ENCODE measurements around the gene TNRC6A.

TNRC6A gene

DNA sequence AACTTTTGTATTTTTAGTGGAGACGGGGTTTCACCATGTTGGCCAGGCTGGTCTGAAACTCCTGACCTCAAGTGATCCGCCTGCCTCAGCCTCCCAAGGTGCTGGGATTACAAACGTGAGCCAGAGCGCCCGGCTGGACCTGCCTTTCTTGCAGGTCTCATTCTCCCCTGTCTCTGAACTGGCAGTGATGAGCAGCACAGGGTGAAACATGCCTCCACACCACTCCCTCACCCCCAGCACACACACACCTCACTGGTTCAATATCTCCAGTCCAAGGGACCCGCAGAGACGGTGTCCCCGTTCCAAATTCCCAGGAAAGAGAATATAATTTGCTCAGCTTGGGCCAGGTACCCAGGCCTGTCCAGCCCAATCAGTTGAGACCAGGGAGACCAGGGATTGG, 139.6 kb downstream of the TNRC6A start:
- no peak for DNase-seq (ENCODE audit: low read depth in 1 of 2, low spot score in 1 of 2)

DNA sequence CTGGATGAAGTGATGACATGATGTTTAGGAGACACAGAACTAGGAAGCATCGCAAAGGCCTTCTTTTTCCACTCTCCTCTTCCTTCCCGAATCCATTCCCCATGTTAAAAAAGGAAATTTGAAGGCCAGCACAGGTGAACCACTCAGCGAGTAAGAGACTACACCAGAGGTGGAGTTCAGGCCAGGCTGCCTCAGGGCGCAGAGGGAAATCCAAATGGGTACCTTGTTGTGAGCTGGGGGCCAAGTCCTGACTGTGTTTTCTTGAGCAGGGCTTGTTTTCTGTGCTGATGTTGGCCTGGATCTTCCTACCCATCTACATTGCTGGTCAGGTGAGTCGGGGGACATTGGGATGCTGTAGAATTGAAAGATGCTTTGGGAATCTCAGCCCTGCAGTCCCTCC, 142.4 kb downstream of the TNRC6A start:
- DNase-seq (ENCODE audit: low read depth in 1 of 2, low spot score in 1 of 2) = no peak

DNA sequence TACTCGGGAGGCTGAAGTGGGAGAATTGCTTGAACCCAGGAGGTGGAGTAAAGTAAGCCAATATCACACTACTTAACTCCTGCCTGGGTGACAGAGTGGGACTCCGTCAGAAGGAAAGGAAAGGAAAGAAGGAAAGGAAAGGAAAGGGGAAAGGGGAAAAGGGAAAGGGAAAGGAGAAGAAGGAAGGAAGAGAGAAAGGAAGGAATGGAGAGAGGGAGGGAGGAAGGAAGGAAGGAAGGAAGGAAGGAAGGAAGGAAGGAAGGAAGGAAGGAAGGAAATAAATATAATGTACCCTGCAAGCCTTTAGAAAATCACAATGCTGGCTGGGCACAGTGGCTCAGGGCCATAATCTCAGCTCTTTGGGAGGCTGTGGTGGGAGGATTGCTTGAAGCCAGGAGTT, 143.6 kb downstream of the TNRC6A start:
- no peak for DNase-seq (ENCODE audit: low read depth in 1 of 2, low spot score in 1 of 2)

DNA sequence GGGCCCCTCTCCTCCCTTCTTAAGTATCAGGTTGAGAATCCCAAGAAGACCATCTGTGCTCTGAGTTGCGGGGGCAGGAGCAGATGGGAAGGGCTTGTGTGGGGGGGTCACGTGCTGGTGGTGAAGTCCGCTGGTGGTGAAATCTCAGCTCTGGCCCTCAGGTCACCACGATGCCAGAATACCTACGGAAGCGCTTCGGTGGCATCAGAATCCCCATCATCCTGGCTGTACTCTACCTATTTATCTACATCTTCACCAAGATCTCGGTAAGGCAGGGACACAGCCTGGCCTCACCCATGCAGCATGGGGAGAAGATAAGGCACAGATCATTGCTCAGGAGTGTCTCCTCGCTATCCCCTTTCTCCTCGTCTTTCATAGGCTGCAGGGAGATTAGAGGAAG, 146.0 kb downstream of the TNRC6A start:
- no peak for DNase-seq (ENCODE audit: low read depth in 1 of 2, low spot score in 1 of 2)

Data from activated T-helper 1 cell treated with anti-CD3 and anti-CD28 coated beads, Interleukin-2, amount 50 U/mL, for 16 hours (primary cell).